HCT116 (cell line): ENCODE data around the gene SH3GL2. TPM values are rescaled to one million over a fixed set of nuclear protein-coding genes. Genes with fewer than 3 reads are reported as not detected.

Experiments
- ATAC-seq: fragments of 200-7000 bp; cut with Tn5 transposase; 2 replicates; pipeline ENCODE4 v1.9.1; 2020; ENCODE audit warnings: mild to moderate bottlenecking, moderate library complexity
- BruUV-seq: library from RNA; stranded (reverse); fragments of 400-500 nt; replicated peaks from 2 replicates; lab custom pipeline; 2021; lab: Mats Ljungman, UMichigan
- CTCF ChIA-PET: fragments of 300-600 bp; sonication (Branson Sonifier 250); formaldehyde crosslinking; loops from one replicate; lab custom pipeline; 2021; ENCODE audit warnings: antibody characterized with exemption; lab: Charles Lee
- POLR2A ChIA-PET: fragments of 300-600, 350-600 bp; sonication (Branson Sonifier 250); formaldehyde crosslinking; loops from one replicate; lab custom pipeline; 2021; ENCODE audit warnings: antibody characterized with exemption; lab: Charles Lee
- RAD21 ChIA-PET, 2 experiments: fragments of 300-600 bp; sonication (Branson Sonifier 250); formaldehyde crosslinking; loops; one replicate each; lab custom pipeline; 2023; ENCODE audit warnings: low total read pairs in 2 of 2; ENCODE audit not compliant: uncharacterized antibody in 2 of 2, unreplicated experiment in 2 of 2, low non-redundant PET in 1 of 2; lab: Charles Lee
- DNase-seq: peaks from one replicate; pipeline ENCODE4 v3.0.0-alpha.2; 2010; ENCODE audit warnings: low read depth, low spot score
- H2AFZ ChIP-seq: fragments of 200-600 bp; shearing (Covaris generic), sonication (generic); 2 replicates; pipeline ENCODE4 v1.6.1; 2017; ENCODE audit warnings: low read depth, mixed run types, mixed read lengths, antibody characterized with exemption, low read length; ENCODE audit not compliant: poor library complexity, severe bottlenecking
- H3K27ac ChIP-seq: 2 replicates; pipeline ENCODE4 v1.5.1; 2012; ENCODE audit warnings: low read depth, low read length
- H3K27me3 ChIP-seq: fragments of 200-600 bp; sonication (generic); 2 replicates; pipeline ENCODE4 v1.6.1; 2016; ENCODE audit warnings: mixed run types, low read length, mixed read lengths; ENCODE audit not compliant: insufficient read depth
- H3K36me3 ChIP-seq, 2 experiments: fragments of 200-500 bp in 1 of 2; fragments of 200-600 bp in 1 of 2; sonication (Bioruptor generic) in 1 of 2; sonication (generic) in 1 of 2; 2 replicates each; pipeline versions ENCODE4 v1.5.1 to v1.6.1; 2014 to 2016; ENCODE audit warnings: low read length in 2 of 2, inconsistent platforms in 1 of 2, mixed read lengths in 1 of 2, mixed run types in 1 of 2; ENCODE audit not compliant: insufficient read depth in 2 of 2, control insufficient read depth in 1 of 2
- H3K4me1 ChIP-seq, 2 experiments: fragments of 200-600 bp in 1 of 2; sonication (generic) in 1 of 2; 2 replicates each; pipeline versions ENCODE4 v1.5.1 to v1.6.1; 2012 to 2017; ENCODE audit warnings: low read length in 2 of 2, inconsistent platforms in 1 of 2, mild to moderate bottlenecking in 1 of 2, mixed read lengths in 1 of 2, mixed run types in 1 of 2, moderate library complexity in 1 of 2; ENCODE audit not compliant: insufficient read depth in 2 of 2, control insufficient read depth in 1 of 2
- H3K4me2 ChIP-seq: fragments of 200-600 bp; sonication (generic); 2 replicates; pipeline ENCODE4 v1.6.1; 2017; ENCODE audit warnings: mixed run types, low read length, mixed read lengths
- H3K4me3 ChIP-seq, 2 experiments: fragments of 200-600 bp in 1 of 2; sonication (generic) in 1 of 2; replicated peaks in 1 of 2; 2 replicates each; pipeline ENCODE4 v1.5.1; 2011 to 2016; ENCODE audit warnings: low read length in 2 of 2, control low read depth in 1 of 2, low read depth in 1 of 2, mild to moderate bottlenecking in 1 of 2, mixed read lengths in 1 of 2, mixed run types in 1 of 2
- H3K79me2 ChIP-seq: fragments of 200-600 bp; sonication (generic); 2 replicates; pipeline ENCODE4 v1.6.1; 2017; ENCODE audit warnings: mild to moderate bottlenecking, mixed run types, low read length, moderate library complexity, mixed read lengths; ENCODE audit not compliant: insufficient read depth
- H3K9ac ChIP-seq: fragments of 200-600 bp; sonication (generic); 2 replicates; pipeline ENCODE4 v1.6.1; 2016; ENCODE audit warnings: low read length, mixed read lengths
- H3K9me2 ChIP-seq: fragments of 200-600 bp; sonication (generic), shearing (Covaris generic); 2 replicates; pipeline ENCODE4 v1.6.1; 2017; ENCODE audit warnings: mixed run types, mild to moderate bottlenecking, moderate library complexity; ENCODE audit not compliant: insufficient read depth
- H3K9me3 ChIP-seq, 2 experiments: fragments of 200-500 bp in 1 of 2; fragments of 200-600 bp in 1 of 2; sonication (Bioruptor generic) in 1 of 2; sonication (generic) in 1 of 2; 2 replicates each; pipeline ENCODE4 v1.6.1; 2014 to 2017; ENCODE audit warnings: low read length in 2 of 2, mixed read lengths in 2 of 2, inconsistent platforms in 1 of 2, low read depth in 1 of 2, mild to moderate bottlenecking in 1 of 2, mixed run types in 1 of 2, moderate library complexity in 1 of 2; ENCODE audit not compliant: control insufficient read depth in 1 of 2, insufficient read depth in 1 of 2
- H4K20me1 ChIP-seq: fragments of 200-600 bp; sonication (generic), shearing (Covaris generic); 2 replicates; pipeline ENCODE4 v1.6.1; 2017; ENCODE audit warnings: mixed run types, mild to moderate bottlenecking, moderate library complexity; ENCODE audit not compliant: insufficient read depth
- CBX3 ChIP-seq: IDR thresholded peaks from 2 replicates; pipeline ENCODE4 v1.6.1; 2012; ENCODE audit warnings: low read depth
- CEBPB ChIP-seq: IDR thresholded peaks from 2 replicates; pipeline ENCODE4 v1.6.1; 2012; ENCODE audit warnings: low read depth
- EGR1 ChIP-seq: IDR thresholded peaks from 2 replicates; pipeline ENCODE4 v1.6.1; 2012; ENCODE audit warnings: low read depth
- ELF1 ChIP-seq: IDR thresholded peaks from 2 replicates; pipeline ENCODE4 v1.6.1; 2012; ENCODE audit warnings: low read depth, borderline replicate concordance
- EZH2 ChIP-seq: fragments of 200-600 bp; sonication (generic); IDR thresholded peaks from 2 replicates; pipeline ENCODE4 v1.6.1; 2017; ENCODE audit warnings: antibody characterized with exemption, mixed run types
- EZH2phosphoT487 ChIP-seq: fragments of 200-600 bp; IDR thresholded peaks from 2 replicates; pipeline ENCODE4 v1.6.1; 2018; ENCODE audit warnings: antibody characterized with exemption, borderline replicate concordance
- FOSL1 ChIP-seq: IDR thresholded peaks from 2 replicates; pipeline ENCODE4 v1.6.1; 2012; ENCODE audit warnings: low read depth
- POLR2A ChIP-seq: IDR thresholded peaks from 2 replicates; pipeline ENCODE4 v1.7.0; 2011; ENCODE audit warnings: borderline replicate concordance; ENCODE audit not compliant: insufficient read depth, insufficient read length; ENCODE audit errors: extremely low read depth
- POLR2AphosphoS5 ChIP-seq: IDR thresholded peaks from 2 replicates; pipeline ENCODE4 v1.6.1; 2011; ENCODE audit warnings: mild to moderate bottlenecking, low read depth, low read length, moderate library complexity
- REST ChIP-seq: IDR thresholded peaks from 2 replicates; pipeline ENCODE4 v1.6.1; 2012; ENCODE audit warnings: low read depth
- SIN3A ChIP-seq: IDR thresholded peaks from 2 replicates; pipeline ENCODE4 v1.6.1; 2012; ENCODE audit warnings: low read depth
- SP1 ChIP-seq: IDR thresholded peaks from 2 replicates; pipeline ENCODE4 v1.6.1; 2012; ENCODE audit warnings: low read depth
- YY1 ChIP-seq: IDR thresholded peaks from 2 replicates; pipeline ENCODE4 v1.6.1; 2011; ENCODE audit warnings: low read length, low read depth, moderate library complexity, mild to moderate bottlenecking; ENCODE audit not compliant: insufficient replicate concordance; ENCODE audit errors: extremely low read depth
- ZBTB33 ChIP-seq: IDR thresholded peaks from 2 replicates; pipeline ENCODE4 v1.6.1; 2011; ENCODE audit warnings: mild to moderate bottlenecking, low read length, moderate library complexity; ENCODE audit not compliant: insufficient replicate concordance; ENCODE audit errors: extremely low read depth
- ZFX ChIP-seq: fragments of 450-650 bp; IDR thresholded peaks from 2 replicates; pipeline ENCODE4 v1.6.1; 2017
- ZNF274 ChIP-seq: fragments of 200-500 bp; sonication (Bioruptor generic); IDR thresholded peaks from 2 replicates; pipeline ENCODE4 v1.6.1; 2014; ENCODE audit warnings: mild to moderate bottlenecking, low read depth, low read length, inconsistent platforms
- intact Hi-C: fragments of 100-400 bp; cut with micrococcal nuclease; formaldehyde crosslinking; loops from 2 replicates; pipeline ENCODE4 v1.10.0; 2022
- total RNA-seq: library from RNA; stranded (reverse); gene quantifications from one replicate; pipeline ENCODE4 v1.2.1, GENCODE V29; 2021; ENCODE audit not compliant: unreplicated experiment
- TF ChIP-seq, protein P1 (sequence below): IDR thresholded peaks from 2 replicates; pipeline ENCODE4 v1.6.1; 2012

Gene SH3GL2
- total RNA-seq, 1 experiment from 2014 or later, result not detected

DNA sequence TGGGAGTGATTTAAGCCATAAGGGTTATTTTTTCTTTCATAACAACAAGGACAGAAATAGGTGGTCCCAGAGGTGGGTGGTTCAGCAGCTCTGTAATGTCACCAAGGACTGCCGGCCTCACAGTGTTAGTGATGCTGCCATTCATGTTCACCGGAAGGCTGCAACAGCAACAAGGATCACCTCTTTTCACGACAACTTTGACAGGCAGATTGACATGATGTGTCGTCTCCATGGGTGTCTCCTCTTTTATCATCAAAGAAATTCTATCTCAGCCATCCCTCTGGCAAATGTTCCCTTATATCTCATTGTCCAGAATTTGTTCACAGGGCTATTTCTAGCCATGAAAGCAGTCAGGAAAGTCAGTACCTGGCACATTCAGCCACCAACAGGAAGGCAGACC, 231.5 kb downstream of the SH3GL2 start:
- CTCF ChIA-PET, result interaction anchor here (1.1 to 1.6 kb wide), 3 partner anchors 27 to 1218 kb away, joined by 3 to 8 read pairs (median 4); no protein-coding TSS in a partner anchor
- Histone ChIP-seq H3K36me3 (no peaks in the 10 kb centered on the region), H3K9me2 (no peaks in the 10 kb centered on the region), H3K4me3 (no peak overlapping the region), H3K27ac (no peak overlapping the region), H4K20me1 (no peaks in the 10 kb centered on the region), H2AFZ (no peak overlapping the region), H3K27me3 (no peaks in the 10 kb centered on the region), H3K4me2 (no peak overlapping the region), H3K79me2 (no peaks in the 10 kb centered on the region), H3K4me1 (no peaks in the 10 kb centered on the region), H3K9ac (no peak overlapping the region), H3K9me3 (no peaks in the 10 kb centered on the region)
- no TSS peak for BruUV-seq
- DNase-seq (no peak), ATAC-seq (no peak)
- TF ChIP-seq SP1, result no peak
- TF ChIP-seq FOSL1, result no peak
- TF ChIP-seq EGR1, result no peak
- TF ChIP-seq EZH2, result no peak
- TF ChIP-seq EZH2phosphoT487, result no peak
- no peak for TF ChIP-seq CBX3
- TF ChIP-seq YY1, result no peak
- no peak for TF ChIP-seq SIN3A
- TF ChIP-seq, protein P1, sequence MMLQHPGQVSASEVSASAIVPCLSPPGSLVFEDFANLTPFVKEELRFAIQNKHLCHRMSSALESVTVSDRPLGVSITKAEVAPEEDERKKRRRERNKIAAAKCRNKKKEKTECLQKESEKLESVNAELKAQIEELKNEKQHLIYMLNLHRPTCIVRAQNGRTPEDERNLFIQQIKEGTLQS, result no peak
- no peak for TF ChIP-seq ZNF274
- no peak for TF ChIP-seq ELF1
- no peak for TF ChIP-seq REST
- no peak for TF ChIP-seq ZBTB33
- no peak for TF ChIP-seq POLR2A
- no peak for TF ChIP-seq POLR2AphosphoS5
- no peak for TF ChIP-seq ZFX
- no peak for TF ChIP-seq CEBPB
- intact Hi-C loops, result loop anchor here (2.0 kb wide), 2 partner anchors 1218 to 1646 kb away; no protein-coding TSS in a partner anchor
- RAD21 ChIA-PET, result interaction anchor here in 1 of 2 experiments (1.2 kb wide), 1 partner anchor 403 kb away, joined by 4 read pairs; no protein-coding TSS in a partner anchor
- POLR2A ChIA-PET, result no interaction called here
